ENCODE measurements around the gene LPAR1. TPM values are rescaled to one million over a fixed set of nuclear protein-coding genes. Genes with fewer than 3 reads are reported as not detected.
A peak's percentile ranks its signal among the peaks of the same experiment; 100 is the strongest.

Gene LPAR1
- total and polyA plus RNA-seq, 12 donors = 9.6 to 65.2 (median 22.4) TPM

DNA sequence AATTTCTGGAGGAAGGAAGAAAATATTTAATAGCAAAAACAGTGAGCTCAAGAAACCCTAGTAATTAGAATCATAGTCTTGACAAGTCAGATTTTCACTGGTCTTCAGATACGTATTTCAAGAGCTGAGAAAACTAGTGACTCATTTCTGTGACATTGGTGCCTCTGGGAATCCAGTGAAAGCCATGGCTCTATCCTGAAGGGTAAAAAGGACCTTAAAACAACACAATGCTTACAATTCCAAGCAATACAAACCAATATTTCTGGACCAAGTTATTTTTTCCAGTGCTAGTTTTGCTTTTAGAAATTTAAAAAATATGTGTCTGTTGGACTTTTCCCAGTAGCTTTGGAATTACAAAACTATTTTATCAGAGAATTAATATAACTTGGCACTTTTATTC is 140.3 kb downstream of the LPAR1 start:
- intact Hi-C loops (cut with DNase I) = no loop called here
- Histone ChIP-seq H3K27ac (no peak overlapping the region), H3K27me3 (no peaks in the 10 kb centered on the region), H3K4me3 (no peak overlapping the region), H3K9me3 (replicated peaks in 1 of 3) (no peaks in the 10 kb centered on the region), H3K36me3 (replicated peaks in 1 of 2) (no peaks in the 10 kb centered on the region), H3K4me1 (replicated peaks in 1 of 2) (peaks cover 0 to 11% of the 10 kb centered on the region in 2 donors)
- TF ChIP-seq, protein P1, sequence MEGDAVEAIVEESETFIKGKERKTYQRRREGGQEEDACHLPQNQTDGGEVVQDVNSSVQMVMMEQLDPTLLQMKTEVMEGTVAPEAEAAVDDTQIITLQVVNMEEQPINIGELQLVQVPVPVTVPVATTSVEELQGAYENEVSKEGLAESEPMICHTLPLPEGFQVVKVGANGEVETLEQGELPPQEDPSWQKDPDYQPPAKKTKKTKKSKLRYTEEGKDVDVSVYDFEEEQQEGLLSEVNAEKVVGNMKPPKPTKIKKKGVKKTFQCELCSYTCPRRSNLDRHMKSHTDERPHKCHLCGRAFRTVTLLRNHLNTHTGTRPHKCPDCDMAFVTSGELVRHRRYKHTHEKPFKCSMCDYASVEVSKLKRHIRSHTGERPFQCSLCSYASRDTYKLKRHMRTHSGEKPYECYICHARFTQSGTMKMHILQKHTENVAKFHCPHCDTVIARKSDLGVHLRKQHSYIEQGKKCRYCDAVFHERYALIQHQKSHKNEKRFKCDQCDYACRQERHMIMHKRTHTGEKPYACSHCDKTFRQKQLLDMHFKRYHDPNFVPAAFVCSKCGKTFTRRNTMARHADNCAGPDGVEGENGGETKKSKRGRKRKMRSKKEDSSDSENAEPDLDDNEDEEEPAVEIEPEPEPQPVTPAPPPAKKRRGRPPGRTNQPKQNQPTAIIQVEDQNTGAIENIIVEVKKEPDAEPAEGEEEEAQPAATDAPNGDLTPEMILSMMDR (IDR thresholded peaks at IDR 0.05) = no peak
- TF ChIP-seq POLR2A (IDR thresholded peaks at IDR 0.05) = no peak
- no peak for DNase-seq
- 40 to 55% (median 47%) methylated on average over 1 of the region's 1 CpG for WGBS, 4 donors

DNA sequence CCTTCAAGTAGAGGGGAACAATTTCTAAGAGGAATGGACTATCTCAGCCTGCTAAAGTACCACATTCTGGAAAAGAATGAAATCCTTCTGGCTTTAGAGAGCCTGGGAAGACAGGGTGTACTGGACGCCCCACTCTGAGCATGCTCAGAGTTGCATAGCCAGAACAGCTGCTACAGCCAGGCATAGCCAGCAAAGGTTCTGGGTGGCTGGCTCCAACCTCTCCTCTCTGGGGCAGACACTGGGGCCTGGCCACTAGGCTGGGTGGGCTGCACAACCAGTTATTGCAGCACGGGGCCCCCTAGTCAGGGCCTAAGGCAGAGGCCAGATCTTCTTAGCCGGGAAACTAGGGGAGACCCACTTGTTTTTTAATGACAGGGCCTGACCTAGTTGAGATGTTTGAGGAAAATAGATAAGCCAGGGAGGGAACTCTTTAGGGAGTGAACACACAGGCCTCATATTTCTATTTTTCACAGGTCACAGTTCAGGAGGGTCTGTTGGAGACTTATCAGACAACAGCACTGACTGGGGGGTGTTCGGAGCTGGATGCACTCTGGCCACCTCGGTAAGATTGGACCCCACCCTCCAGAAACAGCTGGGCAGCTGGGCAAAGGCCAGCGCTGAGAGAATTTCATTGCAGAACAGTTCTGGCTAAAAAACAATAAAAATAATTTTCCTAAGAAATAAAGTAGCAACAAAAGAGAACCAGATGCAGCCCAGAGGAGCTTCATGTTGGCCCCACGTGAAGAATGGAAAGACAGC is 142.9 kb downstream of the LPAR1 start:
- no peak overlapping the region for H3K4me3 ChIP-seq
- 49 to 57% (median 56%) methylated on average over 7 of the region's 7 CpGs for WGBS, 4 donors
- no peaks in the 10 kb centered on the region for H3K27me3 ChIP-seq
- no peaks in the 10 kb centered on the region for H3K9me3 ChIP-seq (replicated peaks in 1 of 3)
- no peaks in the 10 kb centered on the region for H3K36me3 ChIP-seq (replicated peaks in 1 of 2)
- peak overlapping the region in 2 of 5 donors; percentile 18 to 58 for H3K27ac ChIP-seq
- intact Hi-C loops (cut with DNase I) = no loop called here
- peak in 2 of 7 donors; percentile 17 to 22 for DNase-seq
- TF ChIP-seq, protein P1 (IDR thresholded peaks at IDR 0.05) = no peak
- TF ChIP-seq POLR2A (IDR thresholded peaks at IDR 0.05) = no peak
- peaks cover 0 to 4% of the 10 kb centered on the region in 2 donors for H3K4me1 ChIP-seq (replicated peaks in 1 of 2)

DNA sequence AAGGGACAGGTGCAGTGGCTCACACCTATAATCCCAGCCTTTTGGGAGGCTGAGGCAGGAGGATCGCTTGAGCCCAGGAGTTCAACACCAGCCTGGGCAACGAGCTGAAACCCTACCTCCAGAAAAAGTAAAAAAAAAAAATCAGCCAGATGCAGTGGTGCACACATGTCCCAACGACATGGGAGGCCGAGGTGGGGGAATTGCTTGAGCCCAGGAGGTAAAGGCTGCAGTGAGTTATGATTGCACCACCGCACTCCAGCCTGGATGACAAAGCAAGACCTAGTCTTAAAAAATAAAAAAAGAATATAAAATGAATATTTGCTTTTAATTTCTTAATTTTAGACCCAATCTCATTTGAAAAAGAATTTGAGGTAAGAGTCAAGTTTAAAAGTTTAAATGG is 143.5 kb downstream of the LPAR1 start:
- WGBS, 4 donors = 80 to 87% (median 83%) methylated on average over 5 of the region's 5 CpGs
- H3K27ac ChIP-seq = peak overlapping the region in 2 of 5 donors; percentile 18 to 51
- intact Hi-C loops (cut with DNase I) = no loop called here
- no peaks in the 10 kb centered on the region for H3K4me1 ChIP-seq (replicated peaks in 1 of 2)
- H3K36me3 ChIP-seq (replicated peaks in 1 of 2) = no peaks in the 10 kb centered on the region
- H3K4me3 ChIP-seq = no peak overlapping the region
- H3K27me3 ChIP-seq = no peaks in the 10 kb centered on the region
- TF ChIP-seq POLR2A (IDR thresholded peaks at IDR 0.05) = no peak
- TF ChIP-seq, protein P1 (IDR thresholded peaks at IDR 0.05) = no peak
- no peak for DNase-seq
- no peaks in the 10 kb centered on the region for H3K9me3 ChIP-seq (replicated peaks in 1 of 3)

DNA sequence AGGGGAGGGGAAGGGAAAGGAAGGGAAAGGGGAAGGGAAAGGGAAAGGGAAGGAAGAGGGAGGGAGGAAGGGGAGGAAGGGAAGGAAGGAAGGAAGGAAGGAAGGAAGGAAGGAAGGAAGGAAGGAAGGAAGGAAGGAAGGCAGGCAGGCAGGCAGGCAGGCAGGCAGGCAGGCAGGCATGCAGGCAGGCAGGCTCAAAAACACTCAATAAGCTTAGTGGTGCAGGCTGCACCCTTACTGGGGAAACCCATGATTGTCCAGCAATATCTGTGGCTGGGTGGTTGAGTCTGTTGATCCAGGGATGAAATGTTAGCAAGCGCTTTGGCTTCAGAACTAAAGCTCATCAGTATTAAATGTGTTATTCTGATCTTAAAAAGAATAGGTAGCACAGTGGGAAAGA is 145.6 kb downstream of the LPAR1 start:
- 77 to 92% (median 90%) methylated on average over 1 of the region's 1 CpG for WGBS, 4 donors
- H3K4me1 ChIP-seq (replicated peaks in 1 of 2) = no peaks in the 10 kb centered on the region
- no peaks in the 10 kb centered on the region for H3K36me3 ChIP-seq (replicated peaks in 1 of 2)
- no peaks in the 10 kb centered on the region for H3K27me3 ChIP-seq
- no peak overlapping the region for H3K27ac ChIP-seq
- no peak for DNase-seq
- TF ChIP-seq POLR2A (IDR thresholded peaks at IDR 0.05) = no peak
- intact Hi-C loops (cut with DNase I) = no loop called here
- H3K9me3 ChIP-seq (replicated peaks in 1 of 3) = no peaks in the 10 kb centered on the region
- no peak overlapping the region for H3K4me3 ChIP-seq

DNA sequence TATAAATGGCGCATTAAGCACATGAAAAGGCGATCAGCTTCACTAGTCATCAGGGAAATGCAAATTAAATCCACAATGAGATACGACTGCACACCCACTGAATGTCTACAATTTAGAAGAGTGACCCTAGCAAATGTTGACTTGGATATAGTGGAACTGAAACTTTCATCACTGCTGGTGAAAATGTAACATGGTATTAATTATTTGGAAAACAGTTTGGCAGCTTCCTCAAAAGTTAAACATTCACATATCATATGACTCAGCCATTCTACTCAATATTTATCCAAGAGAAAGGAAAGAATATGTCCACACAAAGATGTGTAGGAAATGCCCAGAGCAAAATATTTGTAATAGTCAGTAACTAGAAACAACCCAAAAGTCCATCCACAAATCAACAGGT is 146.5 kb downstream of the LPAR1 start:
- Histone ChIP-seq H3K27me3 (no peaks in the 10 kb centered on the region), H3K27ac (no peak overlapping the region), H3K4me3 (no peak overlapping the region), H3K36me3 (replicated peaks in 1 of 2) (no peaks in the 10 kb centered on the region), H3K9me3 (replicated peaks in 1 of 3) (no peaks in the 10 kb centered on the region), H3K4me1 (replicated peaks in 1 of 2) (no peaks in the 10 kb centered on the region)
- no peak for DNase-seq
- WGBS, 4 donors = 77 to 81% (median 79%) methylated on average over 3 of the region's 3 CpGs
- intact Hi-C loops (cut with DNase I) = no loop called here
- no peak for TF ChIP-seq POLR2A (IDR thresholded peaks at IDR 0.05)
- TF ChIP-seq, protein P1 (IDR thresholded peaks at IDR 0.05) = no peak

Measured in adrenal gland (tissue), 12 donors.